Superior temporal gyrus (tissue), 1 donor: Measurements from ENCODE around the gene FUOM.
A peak's percentile ranks its signal among the peaks of the same experiment; 100 is the strongest.

Experiments used
- DNase-seq: peaks from one replicate; pipeline ENCODE4 v3.0.0-alpha.2; 2016; ENCODE audit errors: extremely low spot score

Gene FUOM

DNA sequence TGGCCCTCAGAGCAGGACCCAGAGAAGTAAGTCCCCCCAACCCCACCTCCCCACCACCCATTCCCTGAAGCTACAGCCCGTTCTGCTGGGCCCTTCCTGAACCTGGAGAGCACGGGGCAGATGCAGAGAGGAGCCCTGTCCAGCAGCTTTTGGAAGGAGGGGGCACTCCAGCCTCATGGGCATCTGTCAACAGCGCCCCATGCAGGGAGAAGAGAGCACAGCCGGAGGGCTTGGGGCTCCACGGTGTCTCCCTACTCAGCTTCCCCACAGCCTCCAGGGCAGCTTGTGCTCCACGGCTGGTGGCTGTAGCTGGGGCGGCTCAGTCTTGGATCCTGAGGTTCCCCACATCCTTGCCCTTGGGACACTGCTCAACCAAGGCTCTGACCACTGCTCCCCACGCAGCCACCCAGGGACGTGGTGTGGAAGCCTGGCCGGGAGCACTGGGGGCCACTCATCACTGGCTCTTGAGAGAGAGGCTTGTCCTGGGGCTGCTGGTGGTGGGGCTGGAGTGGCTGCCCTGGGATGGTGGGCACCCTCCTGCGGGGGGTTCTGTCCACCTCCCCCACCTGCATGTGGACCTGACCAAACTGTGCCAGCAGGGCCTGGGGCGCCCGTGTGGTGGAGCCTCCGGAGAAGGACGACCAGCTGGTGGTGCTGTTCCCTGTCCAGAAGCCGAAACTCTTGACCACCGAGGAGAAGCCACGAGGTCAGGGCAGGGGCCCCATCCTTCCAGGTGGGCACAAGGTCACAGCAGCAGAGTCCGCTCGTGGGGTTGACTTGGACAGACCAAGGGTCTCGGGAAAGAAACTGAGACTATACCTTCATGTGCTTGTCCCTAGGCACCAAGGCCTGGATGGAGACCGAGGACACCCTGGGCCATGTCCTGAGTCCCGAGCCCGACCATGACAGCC is 6.2 kb downstream of the FUOM start:
- no peak for DNase-seq

DNA sequence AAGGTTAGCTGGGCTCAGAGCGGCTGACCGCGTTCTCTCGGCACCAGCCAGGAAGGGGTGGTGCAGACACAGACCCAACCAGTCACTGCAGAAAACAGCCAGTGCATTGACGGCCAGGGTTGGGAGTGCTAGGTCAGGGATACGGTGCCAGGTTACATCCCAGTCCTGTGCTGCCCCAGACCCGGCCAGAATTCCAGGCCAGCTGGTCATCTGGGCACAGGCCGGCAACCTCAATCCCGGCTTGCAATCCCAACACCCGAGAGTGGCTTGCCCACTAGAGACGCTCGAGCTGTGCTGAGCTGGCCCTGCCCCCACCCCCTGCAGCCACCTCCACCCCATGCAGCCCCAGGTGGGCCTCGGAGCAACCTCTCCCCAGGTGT is 6.9 kb downstream of the FUOM start:
- no peak for DNase-seq

- no peak for DNase-seq
These were observed 7.4 kb downstream of the FUOM start for GRCh38 chr10:133350283-133350949.

DNA sequence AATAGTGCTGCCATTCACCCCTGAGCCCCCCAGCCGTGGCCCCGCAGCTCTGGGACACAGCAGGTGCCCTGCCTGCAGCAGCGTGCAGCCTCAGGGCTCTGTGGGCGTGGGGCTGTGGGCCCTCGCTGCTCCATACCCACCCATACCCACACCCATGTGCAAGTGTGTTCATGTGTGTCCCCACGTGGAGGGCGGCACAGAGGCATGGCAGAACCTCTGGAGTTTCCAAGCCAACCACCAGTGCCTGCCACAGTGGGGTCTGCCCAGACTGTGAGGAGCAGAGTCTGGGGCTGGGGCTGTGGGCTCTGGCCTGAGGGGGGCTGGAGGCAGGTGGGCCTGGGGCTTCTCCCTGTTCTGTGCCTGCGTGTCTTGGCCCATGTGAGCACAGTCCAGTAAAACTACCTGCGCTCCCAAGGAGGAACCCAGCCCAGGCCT is 8.2 kb downstream of the FUOM start:
- no peak for DNase-seq

- no peak for DNase-seq
These were observed 8.7 kb downstream of the FUOM start for GRCh38 chr10:133349160-133349568.

DNA sequence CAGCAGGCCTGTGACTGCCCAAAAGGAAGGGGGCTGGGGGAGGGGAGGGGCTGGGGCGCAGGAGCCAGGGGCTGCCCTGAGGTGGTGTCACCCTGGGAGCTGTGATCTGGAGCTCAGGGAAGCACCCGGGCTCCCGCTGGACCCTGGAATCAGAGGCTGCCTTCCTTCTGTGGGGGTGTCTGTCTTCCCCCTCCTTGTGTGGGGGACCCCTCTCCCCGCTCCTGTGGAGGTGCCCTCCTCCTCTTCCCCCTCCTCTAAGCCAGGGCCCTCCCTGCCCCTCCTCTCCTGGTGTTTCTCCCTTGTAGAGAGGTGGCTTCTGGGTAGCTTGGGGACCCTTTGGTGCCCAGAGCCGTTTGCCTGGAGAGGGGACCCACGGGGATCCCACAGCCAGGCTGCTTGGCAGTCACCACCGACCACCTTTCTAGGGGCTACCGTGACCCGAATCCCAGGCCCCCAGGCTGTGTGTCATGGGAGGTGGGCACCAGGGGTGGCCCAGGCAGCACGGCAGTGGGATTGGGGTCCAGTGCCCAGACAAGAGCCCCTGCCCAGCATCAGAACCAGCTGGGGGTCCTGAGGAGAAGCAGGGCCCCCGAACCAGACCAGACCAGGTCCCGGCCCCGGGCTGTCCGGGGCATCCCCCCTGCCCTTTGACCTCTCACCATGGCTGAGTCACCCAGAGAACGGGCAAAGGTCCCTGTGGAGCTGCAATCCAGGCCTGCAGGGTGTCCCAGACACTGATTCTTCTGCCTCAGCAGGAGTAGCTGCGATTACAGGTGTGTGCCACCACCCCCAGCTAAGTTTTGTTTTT is 9.9 kb downstream of the FUOM start:
- no peak for DNase-seq

GRCh38 chr10:133346413-133346812 is 11.4 kb downstream of the FUOM start:
- DNase-seq = no peak

DNA sequence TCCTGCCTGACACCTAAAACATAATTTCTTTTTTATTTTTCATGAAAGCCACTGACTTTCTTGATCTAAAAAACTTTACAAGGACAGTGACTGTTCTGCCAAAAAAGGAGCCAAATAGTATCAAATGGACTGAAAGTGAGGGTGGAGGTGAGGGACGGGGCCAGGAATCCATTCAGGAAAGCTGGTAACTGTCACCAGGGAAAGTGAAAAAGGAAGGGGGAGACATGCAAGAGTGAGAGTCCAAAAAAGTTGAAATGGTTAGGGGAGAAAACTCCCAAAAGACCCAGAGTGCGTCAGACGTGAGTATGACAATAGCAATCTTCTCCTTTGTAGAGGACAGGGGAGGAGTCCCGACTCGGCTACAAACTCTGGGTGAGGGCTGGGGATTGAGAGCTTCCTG is 13.6 kb downstream of the FUOM start:
- no peak for DNase-seq

GRCh38 chr10:133343558-133343957 is 14.3 kb downstream of the FUOM start:
- no peak for DNase-seq

DNA sequence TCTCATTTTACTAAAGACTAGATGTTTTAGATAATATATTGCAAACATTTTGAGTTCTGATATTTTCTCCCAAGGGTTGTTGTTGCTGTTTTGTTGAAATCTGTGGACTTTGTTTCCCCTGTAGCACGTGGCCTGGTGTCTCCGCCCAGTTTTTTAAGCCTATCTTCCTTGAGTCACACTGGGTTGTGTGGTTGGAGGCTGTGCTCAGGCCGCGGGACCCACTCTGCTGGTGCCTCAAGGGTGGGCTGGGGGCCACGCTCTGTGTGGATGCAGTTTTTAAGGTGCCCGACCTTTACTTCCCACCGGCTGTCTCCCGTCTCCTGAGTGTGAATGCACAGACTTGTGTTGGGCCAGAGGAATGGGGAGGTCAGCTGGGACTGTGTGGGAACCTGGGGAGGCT is 14.9 kb downstream of the FUOM start:
- DNase-seq = no peak

DNA sequence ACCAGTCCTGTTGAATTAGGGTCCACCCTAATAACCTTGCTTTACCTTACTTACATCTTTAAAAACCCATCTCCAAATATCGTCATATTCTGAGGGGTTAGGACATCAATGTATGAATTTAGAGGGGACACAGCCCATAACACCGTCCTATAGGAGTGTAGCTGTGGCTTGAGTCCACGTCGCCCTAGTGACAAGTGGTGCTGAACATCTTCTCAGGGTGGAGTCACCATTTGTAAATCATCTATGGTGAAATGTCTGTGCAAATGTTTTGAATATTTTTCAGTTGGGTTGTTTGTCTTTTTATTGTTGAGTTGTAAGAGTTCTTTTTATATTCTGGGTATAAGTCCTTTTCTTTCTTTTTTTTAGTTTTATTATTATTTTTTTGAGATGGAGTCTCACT is 15.8 kb downstream of the FUOM start:
- DNase-seq = no peak

DNA sequence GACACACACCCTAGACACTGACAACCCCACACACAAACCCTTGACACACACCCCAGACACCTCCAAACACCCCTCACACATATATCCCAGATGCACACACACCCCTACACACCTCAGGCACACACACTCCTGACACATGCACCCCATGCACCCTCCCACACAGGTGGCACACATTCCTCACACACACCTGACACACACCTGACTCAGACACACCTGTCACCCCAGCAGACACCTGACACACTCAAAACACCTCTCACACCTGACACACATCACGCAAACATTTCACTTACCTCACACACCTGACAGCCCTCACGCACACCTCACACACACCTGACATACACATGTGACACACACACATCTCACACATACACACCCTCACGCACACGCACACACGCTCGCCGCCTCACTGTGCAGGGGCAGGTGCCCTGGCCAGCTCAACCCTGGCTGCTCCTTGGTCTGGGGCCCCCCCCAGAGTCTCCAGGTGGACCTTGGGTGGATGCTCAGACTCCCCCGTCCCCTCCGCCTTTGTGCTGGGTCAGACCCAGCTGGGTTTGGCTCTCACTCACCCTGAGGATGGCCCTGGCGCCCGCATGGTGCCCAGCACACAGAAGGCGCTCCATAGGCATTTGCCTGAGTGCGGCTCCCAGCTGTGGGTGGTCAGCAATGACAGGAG is 18.0 kb downstream of the FUOM start:
- DNase-seq = no peak

DNA sequence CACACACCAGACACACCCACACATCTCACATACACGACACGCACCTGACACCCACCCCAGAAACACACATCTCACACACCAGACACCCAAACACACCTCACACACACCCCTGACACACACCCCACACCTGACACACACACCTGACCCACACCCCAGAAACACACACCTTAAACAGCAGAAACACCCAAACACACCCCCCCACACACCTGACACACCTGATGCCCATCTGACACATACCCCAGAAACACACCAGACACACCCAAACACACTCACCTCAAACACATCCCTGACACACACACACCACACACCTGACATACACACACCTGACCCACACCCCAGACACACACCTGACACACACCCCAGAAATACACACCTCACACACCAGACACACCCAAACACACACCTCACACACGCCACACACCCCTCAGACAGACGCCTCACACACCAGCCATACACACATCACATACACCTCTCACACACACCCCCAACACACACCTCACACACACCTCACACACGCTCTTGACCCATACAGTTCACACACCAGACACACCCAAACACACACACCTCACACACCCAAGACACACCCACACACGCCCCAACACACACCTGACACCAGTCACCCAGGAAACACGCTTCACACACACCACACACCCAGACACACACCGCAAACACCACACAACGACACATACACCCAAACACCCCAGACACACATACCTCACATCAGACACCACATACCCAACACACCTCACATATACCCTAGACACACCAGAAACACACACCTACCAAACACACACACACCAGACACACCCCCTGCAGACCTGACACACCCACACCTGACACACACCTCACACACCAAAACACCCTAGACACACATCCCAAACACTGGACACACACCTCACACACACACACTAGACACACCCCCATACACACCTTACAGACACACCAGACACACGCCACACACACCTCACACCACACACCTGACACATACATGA is 19.4 kb downstream of the FUOM start:
- DNase-seq = no peak

GRCh38 chr10:133337370-133337725 is 20.5 kb downstream of the FUOM start:
- DNase-seq = no peak

DNA sequence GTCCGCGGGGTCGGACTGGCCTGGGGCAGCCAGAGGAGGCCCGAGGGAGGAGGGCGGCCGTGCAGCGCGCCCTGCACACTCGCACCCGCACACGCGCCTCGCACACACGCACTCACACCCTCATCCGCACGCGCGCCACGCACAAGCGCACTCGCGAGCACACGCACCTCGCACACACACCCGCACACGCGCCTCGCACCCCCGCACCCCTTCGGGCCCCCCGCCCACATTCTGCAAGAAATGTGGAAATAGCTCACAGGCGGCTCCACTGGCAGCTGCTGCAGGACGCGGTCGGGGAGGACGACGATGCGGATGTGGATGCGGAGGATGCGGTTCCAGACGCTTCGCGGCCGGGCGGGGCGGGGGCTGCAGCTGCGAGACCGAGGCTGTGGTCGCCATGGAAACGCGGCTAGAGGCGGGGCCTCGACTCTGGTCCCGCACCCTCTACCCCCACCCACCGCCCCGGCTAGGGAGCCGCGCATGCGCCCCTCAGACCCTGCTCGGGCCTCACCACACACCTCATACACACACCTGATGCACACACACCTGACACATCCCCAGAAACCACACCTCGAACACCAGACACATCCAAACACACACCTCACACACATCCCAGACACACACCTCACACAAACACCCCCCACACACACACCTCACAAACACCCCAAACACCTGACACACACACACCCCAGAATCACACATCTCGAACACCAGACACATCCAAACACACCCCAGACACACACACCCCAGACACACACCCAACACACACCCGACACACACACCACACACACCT is 21.0 kb downstream of the FUOM start, which contains the start of gene CALY:
TSS of gene CALY (minus strand) at position 320 of the 793 bp plus-strand sequence. CDS start 7,907 bp downstream, outside the sequence.
- no peak for DNase-seq

GRCh38 chr10:133336118-133336576 is 21.7 kb downstream of the FUOM start:
- no peak for DNase-seq

DNA sequence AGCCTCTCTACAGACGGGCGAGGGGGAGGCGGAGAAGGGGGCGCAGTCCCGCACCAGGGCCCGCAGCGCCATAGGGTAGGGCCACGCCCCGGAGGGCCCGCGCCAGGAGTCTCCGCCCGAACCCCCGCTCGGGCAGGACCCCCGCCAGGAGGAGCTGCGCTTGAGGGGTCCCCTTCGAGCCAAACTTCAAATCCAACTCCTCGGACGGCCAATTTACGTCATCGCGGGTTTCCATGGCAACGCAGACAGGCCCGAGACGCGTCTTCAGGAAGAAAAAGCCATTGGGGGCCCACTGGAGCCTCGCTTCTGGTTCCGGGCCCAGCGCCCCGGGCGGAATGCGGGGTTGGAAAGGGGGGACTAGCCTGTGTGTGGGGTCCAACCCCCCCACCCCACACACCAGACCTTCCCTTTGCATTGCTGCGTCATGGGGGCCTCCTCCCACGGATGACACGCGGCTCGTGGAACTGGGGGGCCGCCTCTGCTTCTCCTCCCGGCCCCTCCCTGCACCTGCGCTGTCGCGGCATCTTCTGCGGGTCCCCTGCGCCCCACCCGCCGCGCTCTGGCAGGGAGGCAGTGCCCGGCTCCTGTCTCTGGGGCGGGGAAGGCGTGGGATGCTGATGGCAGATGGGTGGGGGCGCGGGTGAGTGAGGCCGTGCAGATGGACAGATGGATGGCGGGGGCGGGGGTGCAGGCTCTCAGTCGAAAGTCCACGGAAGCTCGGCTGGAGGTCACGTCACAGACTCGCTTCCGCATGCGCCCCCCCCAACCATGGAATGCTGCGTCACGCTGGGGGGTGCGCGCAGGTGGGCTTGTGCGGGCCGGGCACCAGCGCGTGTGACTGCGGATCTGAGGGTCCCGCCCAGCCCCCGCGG is 22.3 kb downstream of the FUOM start:
- DNase-seq = peak; percentile 47

DNA sequence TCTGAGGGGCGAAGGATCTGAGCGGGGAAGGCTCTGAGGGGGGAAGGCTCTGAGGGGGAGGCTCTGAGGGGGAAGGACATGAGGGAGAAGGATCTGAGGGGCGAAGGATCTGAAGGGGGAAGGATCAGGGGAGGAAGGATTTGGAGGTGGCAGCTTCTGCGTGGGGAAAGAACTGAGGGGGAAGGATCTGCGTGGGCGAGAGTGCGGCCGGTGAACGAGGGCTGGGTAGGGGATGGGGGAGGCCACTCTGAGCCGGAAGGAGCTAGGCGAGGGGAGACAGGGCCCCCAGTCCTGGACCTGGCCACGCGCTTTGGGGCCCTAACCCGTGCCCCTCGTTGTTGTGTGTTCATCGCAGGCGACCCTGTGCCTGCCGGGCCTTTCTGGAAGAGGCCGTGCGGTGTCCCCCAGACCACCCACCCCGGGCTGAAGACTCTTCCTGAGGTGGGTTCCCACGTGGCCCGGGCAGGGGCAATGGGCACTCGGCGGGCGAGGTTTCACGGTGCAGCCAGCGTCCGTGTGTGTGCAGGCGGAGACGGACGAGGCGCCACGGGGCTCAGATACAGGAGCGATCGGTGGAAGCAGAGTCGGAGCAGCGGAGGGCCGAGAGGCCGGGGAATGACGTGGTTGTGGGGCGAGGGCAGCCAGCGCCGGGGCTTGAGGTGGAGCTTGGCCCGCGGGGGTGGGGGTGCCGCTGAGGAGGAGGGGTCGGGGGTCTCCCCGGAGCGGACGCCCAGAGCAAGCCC is 23.1 kb downstream of the FUOM start:
- DNase-seq = no peak
